ENCODE measurements around the gene ELL.

- TF ChIP-seq POLR2AphosphoS5 (IDR thresholded peaks at IDR 0.05; ENCODE audit: borderline replicate concordance, low read depth, low read length) = no peak
- no peak for TF ChIP-seq EZH2 (IDR thresholded peaks at IDR 0.05)
Observed at GRCh38 chr19:18480006-18480691, 41.7 kb downstream of the ELL start.

Data from SK-N-MC (cell line).